Pancreas (tissue), 10 donors: ENCODE results near the gene APOBR. TPM values are rescaled to one million over a fixed set of nuclear protein-coding genes. Genes with fewer than 3 reads are reported as not detected.

Experiments
- ATAC-seq, 4 donors: fragments of 200-7000 bp; cut with Tn5 transposase; one replicate each; pipeline versions ENCODE4 v1.8.0 to v1.9.1; 2020; ENCODE audit warnings: mild to moderate bottlenecking in 4 of 4, moderate library complexity in 4 of 4
- DNase-seq, 6 donors: peaks; one replicate each; pipeline ENCODE4 v3.0.0-alpha.2; 2020
- FAIRE-seq: peaks from 2 replicates; lab custom pipeline; 2012; peaks lifted over from hg19 to GRCh38; lab: Jason Lieb, UNC
- H3K27ac ChIP-seq, 4 donors: fragments of 200-600 bp; sonication (generic); 1 replicate in 3 of 4; 2 replicates in 1 of 4; pipeline versions ENCODE4 v1.5.0 to v1.8.0; 2020
- H3K27me3 ChIP-seq, 4 donors: fragments of 200-600 bp; one replicate each; pipeline ENCODE4 v1.8.0; 2021
- H3K36me3 ChIP-seq, 3 donors: fragments of 200-600 bp; sonication (generic) in 1 of 3; one replicate each; pipeline versions ENCODE4 v1.5.0 to v1.8.0; 2020 to 2021
- H3K4me1 ChIP-seq, 3 donors: fragments of 200-600 bp; one replicate each; pipeline ENCODE4 v1.8.0; 2021
- H3K4me3 ChIP-seq, 4 donors: fragments of 200-600 bp; sonication (generic) in 2 of 4; one replicate each; pipeline versions ENCODE4 v1.5.0 to v1.8.0; 2020 to 2021
- H3K9me3 ChIP-seq, 4 donors: fragments of 200-600 bp; one replicate each; pipeline ENCODE4 v1.8.0; 2021
- CTCF ChIP-seq, 4 donors: fragments of 200-600 bp; sonication (generic) in 3 of 4; IDR thresholded peaks; one replicate each; pipeline versions ENCODE4 v1.5.0 to v1.8.0; 2021; ENCODE audit warnings: antibody characterized with exemption in 4 of 4
- WGBS, 2 donors: extraction: QIAGEN DNeasy Blood & Tissue Kit; methylation state at CpG; one replicate each; pipeline ENCODE4 v1.1.7; 2013; 5-methylcytosine and 5-hydroxymethylcytosine counted together
- intact Hi-C, 3 donors: fragments of 100-400 bp; cut with DNase I; formaldehyde crosslinking; loops; one replicate each; pipeline versions ENCODE4 v1.11.1 to v1.14.2; 2022
- polyA plus RNA-seq, 2 donors: library from polyadenylated mRNA; stranded (reverse); fragments of 200-250 nt; gene quantifications; one replicate each; pipeline ENCODE4 v1.2.3, GENCODE V29; 2013
- total RNA-seq, 6 donors: library from RNA; stranded (reverse); fragmentation: NEBNext Ultra II Directional in 4 of 6; extraction: Animal tissue kit (Norgen Biotek cat#: 25700) in 4 of 6; gene quantifications; one replicate each; pipeline versions ENCODE4 v1.2.1 to v1.2.4, GENCODE V29; 2021 to 2023
- donor health status: healthy with polysubstance abuse.
- donor health status: DM: no; HTN: no; CAD: no; lungs with moderate emphysema.
- donor health status: DM: no; HTN: no; CAD: no.
- donor health status: control.
- donor health status: control.
- donor health status: Bipolar disorder and iron deficiency.
- donor health status: DM: yes; HTN: yes; CAD: no.
- donor health status: DM: no; HTN: no; CAD: no.
- donor health status: DM: no; HTN: no; CAD: no.
- donor health status: DM: yes; HTN: yes; CAD: no.

APOBR gene
- total and polyA plus RNA-seq, 8 donors = 0.16 to 3.0 (median 0.64) TPM

- TF ChIP-seq CTCF (IDR thresholded peaks at IDR 0.05) = no peak
Observed at GRCh38 chr16:28527985-28528384, 33.5 kb downstream of the APOBR start.

GRCh38 chr16:28528463-28528867, 34.0 kb downstream of the APOBR start:
- peak in 5 of 6 donors; percentile 68 to 89 (median 74) for DNase-seq
- TF ChIP-seq CTCF (IDR thresholded peaks at IDR 0.05) = no peak
- intact Hi-C loops = no loop called here
- Histone ChIP-seq H3K27ac (peak overlapping the region in 3 of 4 donors; percentile 35 to 80 (median 66)), H3K36me3 (no peaks in the 10 kb centered on the region), H3K4me1 (peaks cover 22 to 45% (median 33%) of the 10 kb centered on the region in 3 donors), H3K4me3 (no peak overlapping the region), H3K9me3 (no peaks in the 10 kb centered on the region), H3K27me3 (no peaks in the 10 kb centered on the region)
- 21 to 27% methylated on average over 5 of the region's 5 CpGs for WGBS, 2 donors
- no peak for FAIRE-seq
- peak; percentile 67 to 79 (median 76) for ATAC-seq

More at GRCh38 chr16:28527985-28528384, 33.5 kb downstream of the APOBR start:
- Histone ChIP-seq H3K9me3 (no peaks in the 10 kb centered on the region), H3K27me3 (no peaks in the 10 kb centered on the region), H3K4me3 (no peak overlapping the region), H3K36me3 (no peaks in the 10 kb centered on the region), H3K4me1 (peaks cover 22 to 41% (median 33%) of the 10 kb centered on the region in 3 donors), H3K27ac (peak overlapping the region in 3 of 4 donors; percentile 46 to 80 (median 66))
- ATAC-seq (no peak), DNase-seq (no peak), FAIRE-seq (no peak)
- 37 to 47% methylated on average over 5 of the region's 5 CpGs for WGBS, 2 donors
- intact Hi-C loops = no loop called here

GRCh38 chr16:28529124-28529523, 34.7 kb downstream of the APOBR start:
- no peaks in the 10 kb centered on the region for H3K27me3 ChIP-seq
- TF ChIP-seq CTCF (IDR thresholded peaks at IDR 0.05) = no peak
- intact Hi-C loops = no loop called here
- H3K27ac ChIP-seq = peak overlapping the region in 3 of 4 donors; percentile 35 to 80 (median 66)
- no peak for FAIRE-seq
- H3K36me3 ChIP-seq = no peaks in the 10 kb centered on the region
- no peaks in the 10 kb centered on the region for H3K9me3 ChIP-seq
- H3K4me1 ChIP-seq = peaks cover 22 to 48% (median 33%) of the 10 kb centered on the region in 3 donors
- DNase-seq = no peak
- ATAC-seq = no peak
- no peak overlapping the region for H3K4me3 ChIP-seq

GRCh38 chr16:28531777-28532744, 37.6 kb downstream of the APOBR start:
- peak overlapping the region; percentile 24 to 78 (median 52) for H3K27ac ChIP-seq
- H3K9me3 ChIP-seq = no peaks in the 10 kb centered on the region
- intact Hi-C loops = no loop called here
- H3K36me3 ChIP-seq = no peaks in the 10 kb centered on the region
- FAIRE-seq (no peak), DNase-seq (peak; percentile 74 to 92 (median 85)), ATAC-seq (peak; percentile 83 to 85 (median 83))
- TF ChIP-seq CTCF (IDR thresholded peaks at IDR 0.05) = no peak
- H3K4me3 ChIP-seq = no peak overlapping the region
- WGBS, 2 donors = 46 to 47% methylated on average over 9 of the region's 9 CpGs
- H3K27me3 ChIP-seq = no peaks in the 10 kb centered on the region
- H3K4me1 ChIP-seq = peaks cover 12 to 40% (median 26%) of the 10 kb centered on the region in 3 donors
